ENCODE data around the gene RPE65. TPM values are rescaled to one million over a fixed set of nuclear protein-coding genes. Genes with fewer than 3 reads are reported as not detected.

The RPE65 gene
- total and polyA plus RNA-seq, 2 of the 8 experiments (the other 6 are each of a cell fraction or from before 2014, with no cell fraction given): not detected

- H3K4me2 ChIP-seq (ENCODE audit: insufficient read depth in 1 of 2, low read depth in 2 of 2, low read length in 2 of 2): no peak overlapping the region
- H2BK5ac ChIP-seq (ENCODE audit: low read depth, low read length): no peak overlapping the region
- H3K9ac ChIP-seq (replicated peaks in 1 of 4; ENCODE audit: extremely low read depth in 1 of 4, low read depth in 3 of 4, low read length in 3 of 4): no peak overlapping the region
- no peak overlapping the region for H2BK12ac ChIP-seq (ENCODE audit: low read depth, low read length)
- H2AK5ac ChIP-seq (ENCODE audit: low read depth, low read length): no peak overlapping the region
- no peak overlapping the region for H3K4me3 ChIP-seq (ENCODE audit: extremely low read depth in 1 of 4, insufficient read depth in 2 of 4, low read depth in 3 of 4, low read length in 4 of 4)
- H3K14ac ChIP-seq (ENCODE audit: insufficient read length): no peak overlapping the region
- H3K36me3 ChIP-seq (ENCODE audit: control insufficient read depth in 2 of 4, insufficient read depth in 4 of 4, low read length in 3 of 4): peaks cover 0 to 17% (median 7%) of the 10 kb centered on the region in 4 experiments; a peak in 4 of 8 replicates
- H3K4ac ChIP-seq (replicated peaks; ENCODE audit: insufficient read length, low read depth, low read length): no peak overlapping the region
- no peak overlapping the region for H2BK15ac ChIP-seq (ENCODE audit: low read length)
- no peak overlapping the region for H3K18ac ChIP-seq (ENCODE audit: extremely low read depth, low read length)
- no peaks in the 10 kb centered on the region for H3K27me3 ChIP-seq (replicated peaks in 1 of 4; ENCODE audit: control insufficient read depth in 3 of 4, extremely low read depth in 1 of 4, insufficient read depth in 3 of 4, low read length in 3 of 4)
- no peaks in the 10 kb centered on the region for H3K23me2 ChIP-seq (ENCODE audit: low read depth, low read length)
- no peak overlapping the region for H4K8ac ChIP-seq (ENCODE audit: extremely low read depth, insufficient read depth, low read length)
- peaks cover 0 to 2% (median 0%) of the 10 kb centered on the region in 4 experiments; a peak in 1 of 7 replicates for H3K4me1 ChIP-seq (replicated peaks in 1 of 4; ENCODE audit: control insufficient read depth in 3 of 4, insufficient read depth in 4 of 4, low read length in 3 of 4)
- TF ChIP-seq TAF1 (IDR thresholded peaks at IDR 0.05; ENCODE audit: low read depth, low read length) (no peak), SRF (IDR thresholded peaks at IDR 0.05; ENCODE audit: low read depth, low read length) (no peak), PHF8 (conservative IDR thresholded peaks at IDR 0.05; ENCODE audit: low read depth, low read length) (no peak), SUZ12 (IDR thresholded peaks at IDR 0.05; ENCODE audit: low read length) (no peak), SAP30 (IDR thresholded peaks at IDR 0.05; ENCODE audit: insufficient read depth, insufficient replicate concordance, low read length) (no peak), BRCA1 (IDR thresholded peaks at IDR 0.05; ENCODE audit: low read depth, low read length) (no peak), SIRT6 (IDR thresholded peaks at IDR 0.05; ENCODE audit: low read length) (no peak), RFX5 (IDR thresholded peaks at IDR 0.05; ENCODE audit: borderline replicate concordance, low read depth, low read length) (no peak), SP4 (IDR thresholded peaks at IDR 0.05; ENCODE audit: low read length) (no peak), KDM4A (IDR thresholded peaks at IDR 0.05; ENCODE audit: low read depth, low read length, severe bottlenecking) (no peak), SP2 (IDR thresholded peaks at IDR 0.05; ENCODE audit: low read length) (no peak), RXRA (IDR thresholded peaks at IDR 0.05; ENCODE audit: insufficient read depth, low read depth, low read length) (no peak), CTBP2 (IDR thresholded peaks at IDR 0.05; ENCODE audit: borderline replicate concordance, insufficient read depth, insufficient read length, low read length) (no peak)
- H3K27ac ChIP-seq (ENCODE audit: low read depth, low read length): no peak overlapping the region
- H3K79me2 ChIP-seq (ENCODE audit: control insufficient read depth in 1 of 2, insufficient read depth in 2 of 2, low read length in 2 of 2): no peaks in the 10 kb centered on the region
- CTCF ChIA-PET (ENCODE audit: partially characterized antibody): interaction anchor here (0.5 to 2.5 kb wide), 4 partner anchors 20 to 1266 kb away, joined by 3 to 13 read pairs (median 4); no protein-coding TSS in a partner anchor
- H4K91ac ChIP-seq (replicated peaks; ENCODE audit: insufficient read length, low read length): no peak overlapping the region
- no peaks in the 10 kb centered on the region for H3K79me1 ChIP-seq (ENCODE audit: low read depth, low read length)
- POLR2A ChIA-PET (ENCODE audit: partially characterized antibody): interaction anchor here (0.6 kb wide), 1 partner anchor 1718 kb away, joined by 3 read pairs; no protein-coding TSS in a partner anchor
- H2BK120ac ChIP-seq (replicated peaks; ENCODE audit: low read depth, low read length): no peak overlapping the region
- no peak for DNase-seq (ENCODE audit: low read depth in 1 of 2, low spot score in 2 of 2)
- no peak overlapping the region for H4K5ac ChIP-seq (ENCODE audit: insufficient read length, low read depth, low read length)
- H4K20me1 ChIP-seq (replicated peaks in 1 of 2; ENCODE audit: control insufficient read depth in 1 of 2, insufficient read depth in 2 of 2, low read length in 2 of 2): no peaks in the 10 kb centered on the region
- H2AFZ ChIP-seq (ENCODE audit: low read length): no peak overlapping the region
- no peak overlapping the region for H2BK20ac ChIP-seq (ENCODE audit: low read length)
- no peaks in the 10 kb centered on the region for H3K9me3 ChIP-seq (ENCODE audit: insufficient read depth in 2 of 2, low read depth in 1 of 2, low read length in 1 of 2)
- no peak for FAIRE-seq
- H3K23ac ChIP-seq (ENCODE audit: insufficient read length): no peak overlapping the region
- no peak overlapping the region for H3K56ac ChIP-seq (replicated peaks; ENCODE audit: insufficient read length, low read depth, low read length)
These were observed 23.3 kb upstream of the RPE65 start for GRCh38 chr1:68473060-68473459.

All from H1 (cell line).